ENCODE data around the gene ETV6. TPM values are rescaled to one million over a fixed set of nuclear protein-coding genes. Genes with fewer than 3 reads are reported as not detected.

The ETV6 gene
- total and polyA plus RNA-seq, 9 of the 15 experiments (the other 6 are each of a cell fraction or from before 2014, with no cell fraction given) = 0.81 to 12.7 (median 4.1) TPM

- TF ChIP-seq CREB3 (tag; conservative IDR thresholded peaks at IDR 0.05; ENCODE audit: low read depth) (no peak), FIP1L1 (IDR thresholded peaks at IDR 0.05; ENCODE audit: low read depth, low read length, poor library complexity, severe bottlenecking) (no peak), ZBTB1 (CRISPR knock-in tag; IDR thresholded peaks at IDR 0.05; ENCODE audit: borderline replicate concordance, low read depth) (no peak), ZNF175 (CRISPR knock-in tag; IDR thresholded peaks at IDR 0.05; ENCODE audit: low read depth) (no peak), JUN (IDR thresholded peaks at IDR 0.05; ENCODE audit: borderline replicate concordance, low read depth, low read length) (no peak), JUN (CRISPR knock-in tag; IDR thresholded peaks at IDR 0.05; ENCODE audit: borderline replicate concordance) (no peak), POLR3G (IDR thresholded peaks at IDR 0.05; ENCODE audit: extremely low read depth, insufficient read length, insufficient replicate concordance) (no peak), ZNF75A (CRISPR knock-in tag; IDR thresholded peaks at IDR 0.05) (no peak), RBM22 (IDR thresholded peaks at IDR 0.05; ENCODE audit: low read depth, low read length, poor library complexity, severe bottlenecking) (no peak), PHB2 (IDR thresholded peaks at IDR 0.05; ENCODE audit: low read depth) (no peak), KLF13 (tag; IDR thresholded peaks at IDR 0.05; ENCODE audit: borderline replicate concordance, low read depth) (no peak)
Observed at GRCh38 chr12:11943919-11944700, 294.6 kb downstream of the ETV6 start (continued).
